ENCODE measurements around the gene GJD3. TPM values are rescaled to one million over a fixed set of nuclear protein-coding genes. Genes with fewer than 3 reads are reported as not detected.

The GJD3 gene
- polyA plus RNA-seq, 1 donor from 2014 or later = not detected

DNA sequence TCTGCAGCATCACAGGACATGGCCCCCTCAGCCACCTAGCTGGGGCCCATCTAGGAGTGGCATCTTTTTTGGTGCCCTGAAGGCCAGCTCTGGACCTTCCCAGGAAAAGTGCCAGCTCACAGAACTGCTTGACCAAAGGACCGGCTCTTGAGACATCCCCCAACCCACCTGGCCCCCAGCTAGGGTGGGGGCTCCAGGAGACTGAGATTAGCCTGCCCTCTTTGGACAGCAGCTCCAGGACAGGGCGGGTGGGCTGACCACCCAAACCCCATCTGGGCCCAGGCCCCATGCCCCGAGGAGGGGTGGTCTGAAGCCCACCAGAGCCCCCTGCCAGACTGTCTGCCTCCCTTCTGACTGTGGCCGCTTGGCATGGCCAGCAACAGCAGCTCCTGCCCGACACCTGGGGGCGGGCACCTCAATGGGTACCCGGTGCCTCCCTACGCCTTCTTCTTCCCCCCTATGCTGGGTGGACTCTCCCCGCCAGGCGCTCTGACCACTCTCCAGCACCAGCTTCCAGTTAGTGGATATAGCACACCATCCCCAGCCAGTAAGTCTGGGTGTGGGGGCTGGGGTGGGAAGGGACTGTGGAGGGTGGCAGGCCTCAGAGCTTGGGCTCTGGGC, 33.6 kb downstream of the GJD3 start:
- Mint-ChIP-seq H3K27me3 (no peaks in the 10 kb centered on the region), H3K4me3 (peak overlapping the region; percentile 34 to 75 (median 66)), H3K27ac (peak overlapping the region; percentile 88 to 100 (median 90)), H3K36me3 (peaks cover 3% of the 10 kb centered on the region), H3K4me1 (peaks cover 43 to 63% (median 58%) of the 10 kb centered on the region in 3 donors), H3K9me3 (no peaks in the 10 kb centered on the region)

DNA sequence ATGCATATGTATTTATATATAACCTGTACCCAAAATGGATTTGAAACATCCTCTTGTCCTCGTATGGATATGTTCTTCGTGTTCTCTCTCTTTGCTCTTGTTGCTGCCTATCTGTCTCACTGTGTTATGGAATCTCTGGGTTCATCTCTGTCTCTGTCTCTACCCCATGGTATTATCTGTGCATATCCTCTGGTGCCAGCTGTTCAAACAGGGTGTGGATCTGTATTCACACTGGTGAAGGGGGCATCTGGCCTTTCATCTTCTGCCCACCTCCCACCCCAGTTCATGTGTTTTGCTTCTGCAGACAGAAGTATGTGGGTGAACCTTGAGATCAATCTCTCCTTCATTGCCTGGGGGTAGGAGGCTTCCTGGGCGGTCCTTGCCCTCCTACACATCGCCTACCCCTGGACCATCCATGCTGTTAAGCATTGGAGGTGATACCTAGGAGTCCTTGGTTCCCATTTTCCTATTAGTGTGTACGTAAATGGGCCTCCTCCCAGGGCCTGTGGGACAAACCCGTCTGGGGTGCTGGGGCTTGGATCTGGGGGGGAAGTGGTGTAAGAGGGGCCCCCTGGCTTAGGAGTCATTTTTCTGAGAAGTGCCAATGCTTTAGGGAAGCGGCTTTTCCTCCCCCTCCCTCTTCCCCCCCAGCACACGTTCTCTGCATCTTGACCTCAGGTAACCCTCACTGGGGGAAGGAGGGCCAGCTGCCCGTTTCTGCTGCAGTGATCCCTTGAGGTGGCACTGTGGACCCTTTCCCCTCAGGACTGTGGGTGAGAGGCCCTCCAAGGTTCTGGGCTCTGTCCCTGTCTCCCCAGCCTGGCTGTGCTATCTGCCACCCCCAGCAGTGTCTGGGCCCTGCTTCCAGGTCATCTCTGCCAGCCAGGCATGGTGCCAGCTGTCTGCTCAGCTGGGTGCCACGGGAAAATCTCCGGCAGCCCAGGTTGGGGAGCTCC, 34.4 kb downstream of the GJD3 start:
- H3K27ac Mint-ChIP-seq = peak overlapping the region; percentile 88 to 100 (median 90)
- peaks cover 47 to 70% (median 62%) of the 10 kb centered on the region in 3 donors for H3K4me1 Mint-ChIP-seq
- H3K36me3 Mint-ChIP-seq = peaks cover 3% of the 10 kb centered on the region
- H3K9me3 Mint-ChIP-seq = no peaks in the 10 kb centered on the region
- H3K27me3 Mint-ChIP-seq = no peaks in the 10 kb centered on the region
- H3K4me3 Mint-ChIP-seq = peak overlapping the region; percentile 34 to 75 (median 66)

DNA sequence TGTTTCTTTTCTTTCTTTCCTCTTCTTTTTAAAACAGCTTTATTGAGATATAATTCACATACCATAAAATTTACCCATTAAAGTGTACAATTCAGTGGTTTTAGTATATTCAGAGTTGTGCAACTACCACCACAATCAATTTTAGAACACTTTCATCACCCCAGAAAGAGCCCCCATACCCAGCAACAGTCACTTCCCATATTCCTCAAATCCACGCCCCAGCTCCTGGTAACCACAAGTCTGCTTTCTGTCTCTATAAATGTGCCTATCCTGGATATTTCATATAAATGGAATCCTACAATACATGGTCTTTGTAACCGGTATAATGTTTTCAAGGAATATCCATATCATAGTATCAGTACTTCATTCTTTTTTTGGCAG, 36.2 kb downstream of the GJD3 start:
- Mint-ChIP-seq H3K9me3 (no peaks in the 10 kb centered on the region), H3K36me3 (peaks cover 3% of the 10 kb centered on the region), H3K27ac (peak overlapping the region; percentile 87 to 100 (median 99)), H3K4me3 (peak overlapping the region in 3 of 4 donors; percentile 11 to 79 (median 66)), H3K4me1 (peaks cover 42 to 63% (median 59%) of the 10 kb centered on the region in 3 donors), H3K27me3 (no peaks in the 10 kb centered on the region)

DNA sequence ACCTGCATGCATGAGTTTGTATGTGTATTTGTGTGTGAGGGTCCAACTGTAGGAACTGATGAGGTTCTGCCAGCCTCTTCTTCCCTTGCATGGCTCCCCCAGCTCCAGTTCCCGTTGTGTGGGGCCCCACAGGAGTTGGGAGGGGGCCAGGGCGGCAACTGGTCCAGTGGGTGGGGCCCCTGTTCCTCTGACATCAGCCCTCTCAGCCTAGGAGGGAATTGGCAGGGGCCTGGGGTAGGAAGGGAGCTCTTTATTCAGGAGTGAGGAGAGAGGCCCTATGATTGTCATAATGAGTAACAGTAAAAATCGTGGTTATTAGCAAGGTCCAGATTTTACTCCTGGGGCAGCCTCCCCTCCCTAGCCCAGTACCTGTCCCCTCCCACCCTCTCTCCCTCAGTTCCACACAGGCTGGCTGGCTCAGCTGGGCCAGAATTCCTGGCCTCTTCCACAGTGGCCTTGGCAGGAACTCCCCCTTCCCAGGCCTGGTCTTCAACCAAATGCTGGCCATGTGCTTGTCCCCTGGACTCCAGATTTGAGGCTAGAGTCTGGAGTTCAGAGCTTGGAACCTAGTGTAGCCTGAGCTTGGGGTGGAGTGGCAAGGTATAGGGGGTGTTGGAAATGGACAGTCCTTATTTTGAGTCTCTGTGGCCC, 36.7 kb downstream of the GJD3 start:
- peaks cover 3% of the 10 kb centered on the region for H3K36me3 Mint-ChIP-seq
- peaks cover under 1% of the 10 kb centered on the region for H3K27me3 Mint-ChIP-seq
- H3K4me3 Mint-ChIP-seq = peak overlapping the region in 3 of 4 donors; percentile 82 to 95 (median 89)
- H3K27ac Mint-ChIP-seq = peak overlapping the region; percentile 99 to 100 (median 100)
- no peaks in the 10 kb centered on the region for H3K9me3 Mint-ChIP-seq
- peaks cover 46 to 67% (median 60%) of the 10 kb centered on the region in 3 donors for H3K4me1 Mint-ChIP-seq

- Mint-ChIP-seq H3K4me3 (peak overlapping the region in 3 of 4 donors; percentile 82 to 95 (median 89)), H3K4me1 (peaks cover 48 to 64% (median 58%) of the 10 kb centered on the region in 3 donors), H3K9me3 (peaks cover 0 to 2% (median 0%) of the 10 kb centered on the region in 3 donors), H3K27me3 (peaks cover 1% of the 10 kb centered on the region), H3K27ac (peak overlapping the region; percentile 99 to 100 (median 100)), H3K36me3 (no peaks in the 10 kb centered on the region)
These were observed 37.2 kb downstream of the GJD3 start for GRCh38 chr17:40327244-40327729.

DNA sequence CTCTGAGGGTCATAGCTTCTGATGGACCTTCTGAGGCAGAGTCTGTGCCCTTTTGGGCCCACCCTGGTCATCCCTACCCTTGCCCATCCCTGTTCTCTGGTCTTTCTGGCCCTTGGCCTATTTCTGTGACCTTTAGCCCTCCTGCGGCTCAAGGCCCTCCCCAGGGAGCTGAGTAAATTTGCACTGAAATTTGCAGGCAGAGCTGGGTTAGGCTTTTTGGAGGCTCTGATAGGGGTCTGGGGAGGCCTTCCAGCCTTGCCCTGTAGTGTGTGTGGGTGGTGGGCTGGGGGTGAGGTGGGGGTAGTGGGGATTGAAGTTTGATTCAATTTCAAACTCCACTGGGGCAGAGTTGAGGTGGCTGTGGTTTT, 37.7 kb downstream of the GJD3 start:
- Mint-ChIP-seq H3K4me1 (peaks cover 53 to 65% (median 59%) of the 10 kb centered on the region in 3 donors), H3K36me3 (no peaks in the 10 kb centered on the region), H3K9me3 (peaks cover 0 to 2% (median 0%) of the 10 kb centered on the region in 3 donors), H3K27me3 (peaks cover 1% of the 10 kb centered on the region), H3K27ac (peak overlapping the region; percentile 99 to 100 (median 100)), H3K4me3 (peak overlapping the region; percentile 78 to 95 (median 91))

DNA sequence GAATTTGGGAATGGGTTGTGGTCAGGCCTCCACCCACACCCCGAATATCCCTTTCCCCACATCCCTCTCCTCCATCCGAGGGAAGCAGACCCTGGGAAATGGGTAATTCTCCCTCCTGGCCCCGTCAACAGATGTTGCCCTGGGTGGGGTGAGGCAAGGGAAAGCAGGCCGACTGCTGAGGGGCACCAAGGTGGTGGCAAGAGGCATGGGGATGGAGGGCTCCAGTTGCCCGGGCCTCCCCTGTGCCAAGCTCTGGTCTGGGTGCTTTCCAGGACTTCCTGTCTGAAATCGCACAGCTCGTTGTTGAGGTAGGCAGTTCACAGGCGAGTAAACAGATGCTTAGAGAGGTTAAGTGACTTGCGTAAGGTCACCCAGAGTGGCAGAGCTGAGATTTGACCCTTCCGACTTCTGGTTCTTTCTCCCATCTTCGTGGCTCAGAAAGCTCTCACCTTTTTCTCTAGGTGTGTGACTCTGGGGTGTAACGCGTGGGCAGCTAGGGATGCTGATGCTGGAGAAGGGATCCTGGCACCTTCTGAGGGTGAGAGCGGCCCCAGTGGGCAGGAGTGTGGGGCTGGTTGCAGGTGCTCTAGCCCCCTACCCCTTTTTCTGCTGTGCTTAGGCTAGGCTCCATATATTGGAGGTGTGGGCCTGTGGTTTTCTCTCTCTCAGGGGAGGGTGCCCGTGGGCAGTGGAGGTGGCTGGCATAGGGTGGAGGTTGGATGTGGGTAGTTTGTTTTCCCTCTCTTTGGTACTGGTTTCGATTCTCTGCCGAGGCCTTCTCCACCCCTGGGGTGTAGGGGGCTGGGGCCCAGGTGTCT, 38.3 kb downstream of the GJD3 start:
- peaks cover 53 to 67% (median 59%) of the 10 kb centered on the region in 3 donors for H3K4me1 Mint-ChIP-seq
- peak overlapping the region; percentile 99 to 100 (median 100) for H3K27ac Mint-ChIP-seq
- peaks cover 1% of the 10 kb centered on the region for H3K27me3 Mint-ChIP-seq
- peak overlapping the region; percentile 78 to 95 (median 91) for H3K4me3 Mint-ChIP-seq
- H3K36me3 Mint-ChIP-seq = no peaks in the 10 kb centered on the region
- peaks cover 0 to 2% (median 0%) of the 10 kb centered on the region in 3 donors for H3K9me3 Mint-ChIP-seq

- H3K27me3 Mint-ChIP-seq = peaks cover 1% of the 10 kb centered on the region
- peaks cover 55 to 65% (median 61%) of the 10 kb centered on the region in 3 donors for H3K4me1 Mint-ChIP-seq
- H3K4me3 Mint-ChIP-seq = peak overlapping the region; percentile 78 to 97 (median 94)
- peak overlapping the region; percentile 99 to 100 (median 100) for H3K27ac Mint-ChIP-seq
- H3K36me3 Mint-ChIP-seq = no peaks in the 10 kb centered on the region
- H3K9me3 Mint-ChIP-seq = peaks cover 0 to 2% (median 0%) of the 10 kb centered on the region in 3 donors
These were observed 39.2 kb downstream of the GJD3 start for GRCh38 chr17:40325156-40326013.

- peaks cover 4% of the 10 kb centered on the region for H3K27me3 Mint-ChIP-seq
- peaks cover 1% of the 10 kb centered on the region for H3K36me3 Mint-ChIP-seq
- H3K27ac Mint-ChIP-seq = peak overlapping the region; percentile 99 to 100 (median 100)
- peaks cover 55 to 63% (median 61%) of the 10 kb centered on the region in 3 donors for H3K4me1 Mint-ChIP-seq
- H3K4me3 Mint-ChIP-seq = peak overlapping the region; percentile 95 to 97 (median 95)
- peaks cover 0 to 2% (median 0%) of the 10 kb centered on the region in 3 donors for H3K9me3 Mint-ChIP-seq
These were observed 40.9 kb downstream of the GJD3 start for GRCh38 chr17:40323391-40324381.

- peak overlapping the region; percentile 99 to 100 (median 100) for H3K27ac Mint-ChIP-seq
- peaks cover 0 to 2% (median 0%) of the 10 kb centered on the region in 3 donors for H3K9me3 Mint-ChIP-seq
- peaks cover 1% of the 10 kb centered on the region for H3K36me3 Mint-ChIP-seq
- H3K4me1 Mint-ChIP-seq = peaks cover 57 to 58% (median 57%) of the 10 kb centered on the region in 3 donors
- H3K27me3 Mint-ChIP-seq = peaks cover 4% of the 10 kb centered on the region
- peak overlapping the region; percentile 95 to 97 (median 95) for H3K4me3 Mint-ChIP-seq
These were observed 41.9 kb downstream of the GJD3 start for GRCh38 chr17:40322358-40323315.

- Mint-ChIP-seq H3K4me1 (peaks cover 57 to 64% (median 59%) of the 10 kb centered on the region in 3 donors), H3K27me3 (peaks cover 4% of the 10 kb centered on the region), H3K27ac (peak overlapping the region; percentile 99 to 100 (median 100)), H3K36me3 (peaks cover 1% of the 10 kb centered on the region), H3K4me3 (peak overlapping the region; percentile 95 to 97 (median 95)), H3K9me3 (peaks cover 0 to 2% (median 0%) of the 10 kb centered on the region in 3 donors)
These were observed 42.6 kb downstream of the GJD3 start for GRCh38 chr17:40321961-40322357.
